SK-N-MC (cell line): Measurements from ENCODE around the gene RASEF.
"Not testable (repeated sequence)": the region's sequence is repeated elsewhere in the genome, so short reads cannot be mapped to it uniquely, and the experiment has no call there.

Experiments
- DNase-seq: peaks from one replicate; pipeline ENCODE4 v3.0.0-alpha.2; 2011; ENCODE audit warnings: low read depth, low spot score
- H3K27ac ChIP-seq: fragments of 200-600 bp; sonication (generic); 2 replicates; pipeline ENCODE4 v1.5.1; 2016; ENCODE audit warnings: mixed run types
- H3K36me3 ChIP-seq: fragments of 200-600 bp; sonication (generic); 2 replicates; pipeline ENCODE4 v1.6.1; 2017; ENCODE audit warnings: antibody characterized with exemption, low read length, mixed read lengths; ENCODE audit not compliant: insufficient read depth
- H3K4me3 ChIP-seq: fragments of 200-600 bp; sonication (generic); 2 replicates; pipeline ENCODE4 v1.5.1; 2016
- H3K9ac ChIP-seq: fragments of 200-600 bp; sonication (generic); 2 replicates; pipeline ENCODE4 v1.8.0; 2017; ENCODE audit warnings: mixed run types, mixed read lengths; ENCODE audit not compliant: insufficient read length
- H3K9me3 ChIP-seq: fragments of 200-600 bp; sonication (generic); 2 replicates; pipeline ENCODE4 v1.6.1; 2017; ENCODE audit warnings: low read depth, mild to moderate bottlenecking, antibody characterized with exemption, low read length, moderate library complexity, mixed read lengths
- EZH2 ChIP-seq: fragments of 200-600 bp; sonication (generic); IDR thresholded peaks from one replicate; pipeline ENCODE4 v1.6.1; 2017; ENCODE audit warnings: antibody characterized with exemption
- FOXP2 ChIP-seq: optimal IDR thresholded peaks from 2 replicates; pipeline ENCODE3; 2011; ENCODE audit warnings: mild to moderate bottlenecking, moderate library complexity; ENCODE audit not compliant: insufficient read depth; ENCODE audit errors: extremely low read length, control extremely low read depth
- POLR2AphosphoS5 ChIP-seq: IDR thresholded peaks from 2 replicates; pipeline ENCODE4 v1.6.1; 2012; ENCODE audit warnings: mild to moderate bottlenecking, low read depth, low read length, borderline replicate concordance

The RASEF gene

GRCh38 chr9:83081010-83081409 is 18.1 kb upstream of the RASEF start:
- Histone ChIP-seq H3K9me3 (no peaks in the 10 kb centered on the region), H3K27ac (no peak overlapping the region), H3K9ac (no peak overlapping the region), H3K4me3 (no peak overlapping the region), H3K36me3 (no peaks in the 10 kb centered on the region)
- TF ChIP-seq EZH2, result no peak
- TF ChIP-seq FOXP2, result no peak
- TF ChIP-seq POLR2AphosphoS5, result no peak
- DNase-seq, result no peak

DNA sequence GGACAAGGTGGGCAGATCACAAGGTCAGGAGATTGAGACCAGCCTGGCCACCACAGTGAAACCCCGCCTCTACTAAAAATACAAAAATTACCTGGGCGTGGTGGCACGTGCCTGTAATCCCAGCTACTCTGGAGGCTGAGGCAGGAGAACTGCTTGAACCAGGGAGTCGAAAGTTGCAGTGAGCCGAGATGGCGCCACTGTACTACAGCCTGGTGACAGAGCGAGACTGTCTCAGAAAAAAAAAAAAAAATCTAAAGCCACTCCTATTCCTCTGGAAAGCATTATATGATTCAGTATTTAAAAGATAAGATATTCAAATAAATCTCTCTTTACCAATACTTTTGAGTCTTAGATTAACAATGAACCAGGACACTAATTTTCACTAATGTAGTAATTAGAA is 13.0 kb upstream of the RASEF start:
- H3K4me3 ChIP-seq, H3K9me3 ChIP-seq, DNase-seq, H3K36me3 ChIP-seq, H3K27ac ChIP-seq, H3K9ac ChIP-seq: not testable (repeated sequence)

GRCh38 chr9:83072498-83072897 is 9.6 kb upstream of the RASEF start:
- H3K4me3 ChIP-seq, H3K9ac ChIP-seq, H3K9me3 ChIP-seq, H3K36me3 ChIP-seq, DNase-seq, H3K27ac ChIP-seq: not testable (repeated sequence)

DNA sequence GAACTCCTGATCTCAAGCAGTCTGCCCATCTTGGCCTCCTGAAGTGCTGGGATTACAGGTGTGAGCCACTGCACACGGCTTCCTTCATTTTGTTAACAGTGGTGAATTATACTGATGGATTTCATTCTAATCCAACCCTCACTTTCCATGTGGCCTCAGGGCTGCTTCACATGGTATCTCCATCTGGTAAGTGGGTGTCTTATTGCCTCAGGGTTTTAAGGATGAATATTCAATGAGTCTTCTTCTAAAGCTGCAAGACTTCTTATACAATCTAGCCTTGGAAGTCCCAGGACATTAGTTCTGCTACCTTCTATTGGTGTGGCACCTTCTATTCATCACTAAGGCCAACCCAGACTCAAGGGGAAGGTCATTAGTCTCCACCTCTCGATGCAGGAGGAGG is 8.7 kb upstream of the RASEF start:
- Histone ChIP-seq H3K9ac (no peak overlapping the region), H3K27ac (no peak overlapping the region), H3K4me3 (no peak overlapping the region), H3K36me3 (no peaks in the 10 kb centered on the region), H3K9me3 (no peaks in the 10 kb centered on the region)
- no peak for TF ChIP-seq FOXP2
- TF ChIP-seq POLR2AphosphoS5, result no peak
- TF ChIP-seq EZH2, result no peak
- no peak for DNase-seq

DNA sequence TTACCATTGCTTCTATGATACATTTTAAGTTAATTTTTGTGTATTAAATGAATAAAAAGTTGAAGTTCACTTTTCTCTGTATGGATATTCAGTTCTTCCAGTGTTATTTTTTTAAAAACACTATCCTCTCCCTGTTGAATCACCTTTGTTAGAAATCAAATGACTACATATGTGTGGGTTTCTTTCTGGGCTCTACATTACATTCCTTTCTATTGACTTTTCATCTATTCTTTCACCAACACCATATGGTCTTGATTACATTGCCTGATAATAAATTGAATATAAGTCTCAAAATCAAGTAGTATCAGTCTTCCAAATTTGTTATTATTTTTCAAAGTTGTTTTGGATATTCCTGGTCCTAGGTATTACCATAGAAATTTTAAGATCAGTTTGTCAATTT is 7.3 kb upstream of the RASEF start:
- H3K9me3 ChIP-seq, result no peaks in the 10 kb centered on the region
- H3K36me3 ChIP-seq, result no peaks in the 10 kb centered on the region
- no peak for DNase-seq
- H3K27ac ChIP-seq, result no peak overlapping the region
- no peak overlapping the region for H3K9ac ChIP-seq
- H3K4me3 ChIP-seq, result no peak overlapping the region
- TF ChIP-seq POLR2AphosphoS5, result no peak
- TF ChIP-seq EZH2, result no peak

GRCh38 chr9:83069651-83070050 is 6.7 kb upstream of the RASEF start:
- Histone ChIP-seq H3K4me3 (no peak overlapping the region), H3K27ac (no peak overlapping the region), H3K9ac (no peak overlapping the region), H3K9me3 (no peaks in the 10 kb centered on the region), H3K36me3 (no peaks in the 10 kb centered on the region)
- no peak for DNase-seq
- no peak for TF ChIP-seq EZH2
- no peak for TF ChIP-seq POLR2AphosphoS5
- no peak for TF ChIP-seq FOXP2

DNA sequence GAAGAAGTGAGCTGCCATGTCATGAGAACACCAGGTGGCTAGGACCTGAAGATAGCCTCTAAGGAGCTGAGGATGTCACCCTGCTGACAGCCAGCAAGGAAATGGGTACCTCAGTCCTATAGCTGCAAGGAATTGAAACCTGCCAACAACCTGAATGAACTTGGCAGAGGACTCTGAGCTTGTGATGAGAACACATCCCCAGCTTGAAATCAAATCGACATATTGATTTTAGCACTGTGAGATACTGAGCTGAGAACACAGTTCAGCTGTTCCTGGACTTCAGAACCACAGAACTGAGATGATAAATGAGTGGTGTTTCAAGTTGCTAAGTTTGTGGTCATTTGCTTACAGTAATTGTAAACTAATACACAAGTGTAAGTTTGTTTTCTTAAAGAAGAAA is 5.5 kb upstream of the RASEF start:
- Histone ChIP-seq H3K36me3 (no peaks in the 10 kb centered on the region), H3K4me3 (no peak overlapping the region), H3K9me3 (no peaks in the 10 kb centered on the region), H3K27ac (no peak overlapping the region), H3K9ac (no peak overlapping the region)
- TF ChIP-seq POLR2AphosphoS5 (no peak), FOXP2 (no peak), EZH2 (no peak)
- DNase-seq, result no peak

- H3K9ac ChIP-seq, result no peak overlapping the region
- no peak for DNase-seq
- TF ChIP-seq EZH2 (no peak), POLR2AphosphoS5 (no peak), FOXP2 (no peak)
These were observed 4.6 kb upstream of the RASEF start for GRCh38 chr9:83067579-83067978.

GRCh38 chr9:83066771-83067170 is 3.8 kb upstream of the RASEF start:
- TF ChIP-seq FOXP2 (no peak), POLR2AphosphoS5 (no peak), EZH2 (no peak)
- H3K36me3 ChIP-seq, result no peaks in the 10 kb centered on the region
- H3K9ac ChIP-seq, result no peak overlapping the region
- H3K9me3 ChIP-seq, result no peaks in the 10 kb centered on the region
- no peak for DNase-seq
- H3K27ac ChIP-seq, result no peak overlapping the region
- H3K4me3 ChIP-seq, result no peak overlapping the region

More at GRCh38 chr9:83067579-83067978, 4.6 kb upstream of the RASEF start:
- H3K27ac ChIP-seq, result no peak overlapping the region
- H3K36me3 ChIP-seq, result no peaks in the 10 kb centered on the region
- no peak overlapping the region for H3K4me3 ChIP-seq
- H3K9me3 ChIP-seq, result no peaks in the 10 kb centered on the region
